Pancreas (tissue), 10 donors: ENCODE results near the gene UBE2C. TPM values are rescaled to one million over a fixed set of nuclear protein-coding genes. Genes with fewer than 3 reads are reported as not detected.
A peak's percentile ranks its signal among the peaks of the same experiment; 100 is the strongest.

ENCODE experiments used
- ATAC-seq, 4 donors: fragments of 200-7000 bp; cut with Tn5 transposase; one replicate each; pipeline versions ENCODE4 v1.8.0 to v1.9.1; 2020; ENCODE audit warnings: mild to moderate bottlenecking in 4 of 4, moderate library complexity in 4 of 4
- DNase-seq, 6 donors: peaks; one replicate each; pipeline ENCODE4 v3.0.0-alpha.2; 2020
- FAIRE-seq: peaks from 2 replicates; lab custom pipeline; 2012; peaks lifted over from hg19 to GRCh38; lab: Jason Lieb, UNC
- H3K27ac ChIP-seq, 4 donors: fragments of 200-600 bp; sonication (generic); 1 replicate in 3 of 4; 2 replicates in 1 of 4; pipeline versions ENCODE4 v1.5.0 to v1.8.0; 2020
- H3K27me3 ChIP-seq, 4 donors: fragments of 200-600 bp; one replicate each; pipeline ENCODE4 v1.8.0; 2021
- H3K36me3 ChIP-seq, 3 donors: fragments of 200-600 bp; sonication (generic) in 1 of 3; one replicate each; pipeline versions ENCODE4 v1.5.0 to v1.8.0; 2020 to 2021
- H3K4me1 ChIP-seq, 3 donors: fragments of 200-600 bp; one replicate each; pipeline ENCODE4 v1.8.0; 2021
- H3K4me3 ChIP-seq, 4 donors: fragments of 200-600 bp; sonication (generic) in 2 of 4; one replicate each; pipeline versions ENCODE4 v1.5.0 to v1.8.0; 2020 to 2021
- H3K9me3 ChIP-seq, 4 donors: fragments of 200-600 bp; one replicate each; pipeline ENCODE4 v1.8.0; 2021
- WGBS, 2 donors: extraction: QIAGEN DNeasy Blood & Tissue Kit; methylation state at CpG; one replicate each; pipeline ENCODE4 v1.1.7; 2013; 5-methylcytosine and 5-hydroxymethylcytosine counted together
- intact Hi-C, 3 donors: fragments of 100-400 bp; cut with DNase I; formaldehyde crosslinking; loops; one replicate each; pipeline versions ENCODE4 v1.11.1 to v1.14.2; 2022
- polyA plus RNA-seq, 2 donors: library from polyadenylated mRNA; stranded (reverse); fragments of 200-250 nt; gene quantifications; one replicate each; pipeline ENCODE4 v1.2.3, GENCODE V29; 2013
- total RNA-seq, 6 donors: library from RNA; stranded (reverse); fragmentation: NEBNext Ultra II Directional in 4 of 6; extraction: Animal tissue kit (Norgen Biotek cat#: 25700) in 4 of 6; gene quantifications; one replicate each; pipeline versions ENCODE4 v1.2.1 to v1.2.4, GENCODE V29; 2021 to 2023
- TF ChIP-seq, protein P1 (sequence below), 4 donors: fragments of 200-600 bp; sonication (generic) in 3 of 4; IDR thresholded peaks; one replicate each; pipeline versions ENCODE4 v1.5.0 to v1.8.0; 2021; ENCODE audit warnings: antibody characterized with exemption in 4 of 4
- donor health status: healthy with polysubstance abuse.
- donor health status: DM: no; HTN: no; CAD: no; lungs with moderate emphysema.
- donor health status: DM: no; HTN: no; CAD: no.
- donor health status: control.
- donor health status: control.
- donor health status: Bipolar disorder and iron deficiency.
- donor health status: DM: yes; HTN: yes; CAD: no.
- donor health status: DM: no; HTN: no; CAD: no.
- donor health status: DM: no; HTN: no; CAD: no.
- donor health status: DM: yes; HTN: yes; CAD: no.

The UBE2C gene
- total and polyA plus RNA-seq, 8 donors, result 0.31 to 1.9 (median 0.73) TPM; not detected in 2

DNA sequence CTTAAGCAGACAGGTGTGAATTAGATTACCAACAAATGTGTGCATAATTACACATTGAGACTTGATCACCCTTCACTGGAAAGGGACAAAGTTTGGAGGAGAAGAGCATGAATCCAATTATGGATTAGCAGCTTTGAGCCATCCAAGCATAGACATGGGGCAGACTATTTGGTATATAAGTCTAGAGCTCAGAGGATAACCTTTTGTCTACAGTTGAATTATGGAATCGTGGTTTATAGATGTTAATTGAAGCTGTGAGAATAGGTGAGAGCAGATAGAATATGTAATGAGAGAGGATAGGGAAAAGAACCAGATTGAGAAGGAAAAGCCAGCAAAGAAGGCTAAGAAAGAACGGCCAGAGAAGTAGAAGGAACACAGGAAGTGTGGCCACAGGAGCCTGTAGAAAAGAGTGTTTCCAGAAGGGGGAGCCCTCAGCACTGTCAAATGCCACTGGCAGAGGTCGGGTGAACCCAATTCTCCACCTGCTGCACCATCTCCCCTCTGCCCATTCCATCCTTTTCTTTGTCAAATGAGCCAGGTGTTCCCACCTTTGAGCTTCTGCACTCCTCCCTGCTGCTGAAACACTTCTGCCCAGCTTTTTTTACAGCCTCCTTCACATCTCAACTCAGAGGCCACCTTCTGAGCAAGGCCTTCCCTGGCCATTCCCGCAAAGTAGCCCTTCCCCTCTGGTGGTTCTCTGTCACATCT is 13.4 kb upstream of the UBE2C start:
- H3K9me3 ChIP-seq, result no peaks in the 10 kb centered on the region
- TF ChIP-seq, protein P1, sequence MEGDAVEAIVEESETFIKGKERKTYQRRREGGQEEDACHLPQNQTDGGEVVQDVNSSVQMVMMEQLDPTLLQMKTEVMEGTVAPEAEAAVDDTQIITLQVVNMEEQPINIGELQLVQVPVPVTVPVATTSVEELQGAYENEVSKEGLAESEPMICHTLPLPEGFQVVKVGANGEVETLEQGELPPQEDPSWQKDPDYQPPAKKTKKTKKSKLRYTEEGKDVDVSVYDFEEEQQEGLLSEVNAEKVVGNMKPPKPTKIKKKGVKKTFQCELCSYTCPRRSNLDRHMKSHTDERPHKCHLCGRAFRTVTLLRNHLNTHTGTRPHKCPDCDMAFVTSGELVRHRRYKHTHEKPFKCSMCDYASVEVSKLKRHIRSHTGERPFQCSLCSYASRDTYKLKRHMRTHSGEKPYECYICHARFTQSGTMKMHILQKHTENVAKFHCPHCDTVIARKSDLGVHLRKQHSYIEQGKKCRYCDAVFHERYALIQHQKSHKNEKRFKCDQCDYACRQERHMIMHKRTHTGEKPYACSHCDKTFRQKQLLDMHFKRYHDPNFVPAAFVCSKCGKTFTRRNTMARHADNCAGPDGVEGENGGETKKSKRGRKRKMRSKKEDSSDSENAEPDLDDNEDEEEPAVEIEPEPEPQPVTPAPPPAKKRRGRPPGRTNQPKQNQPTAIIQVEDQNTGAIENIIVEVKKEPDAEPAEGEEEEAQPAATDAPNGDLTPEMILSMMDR (IDR thresholded peaks at IDR 0.05), result peak in 3 of 4 donors; percentile 24 to 51 (median 32)
- WGBS, 2 donors, result 30 to 36% methylated on average over 4 of the region's 4 CpGs
- ATAC-seq (peak; percentile 78 to 97 (median 92)), FAIRE-seq (no peak), DNase-seq (peak in 3 of 6 donors; percentile 22 to 58 (median 37))
- H3K4me3 ChIP-seq, result no peak overlapping the region
- H3K4me1 ChIP-seq, result no peaks in the 10 kb centered on the region
- intact Hi-C loops, result no loop called here
- H3K27ac ChIP-seq, result no peak overlapping the region
- no peaks in the 10 kb centered on the region for H3K27me3 ChIP-seq
- H3K36me3 ChIP-seq, result peaks cover 0 to 41% (median 0%) of the 10 kb centered on the region in 3 donors

DNA sequence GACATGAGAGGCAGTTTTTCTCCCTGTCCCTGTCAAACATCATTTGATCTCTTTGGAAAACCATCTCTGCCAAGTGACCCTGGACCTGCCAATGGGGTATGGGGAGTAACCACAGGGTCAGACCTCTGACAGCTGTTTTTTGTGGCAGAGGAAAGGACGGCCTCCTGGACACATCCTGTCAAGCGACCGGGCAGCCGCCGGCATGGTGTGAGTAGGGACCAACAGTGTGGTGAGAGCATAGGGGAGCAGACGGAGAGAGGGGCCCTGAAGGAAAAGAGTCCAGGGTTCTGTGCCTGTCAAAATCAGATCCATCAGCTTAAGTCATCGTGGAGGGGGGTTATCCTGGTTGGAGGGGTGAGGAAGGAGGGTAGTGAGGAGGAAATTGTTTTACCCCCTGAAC is 10.6 kb upstream of the UBE2C start:
- H3K36me3 ChIP-seq, result peaks cover 0 to 49% (median 12%) of the 10 kb centered on the region in 3 donors
- no peaks in the 10 kb centered on the region for H3K4me1 ChIP-seq
- TF ChIP-seq, protein P1 (IDR thresholded peaks at IDR 0.05), result no peak
- H3K4me3 ChIP-seq, result no peak overlapping the region
- FAIRE-seq (no peak), ATAC-seq (no peak), DNase-seq (no peak)
- no peaks in the 10 kb centered on the region for H3K9me3 ChIP-seq
- 89 to 90% methylated on average over 7 of the region's 7 CpGs for WGBS, 2 donors
- H3K27ac ChIP-seq, result no peak overlapping the region
- intact Hi-C loops, result no loop called here
- H3K27me3 ChIP-seq, result no peaks in the 10 kb centered on the region

DNA sequence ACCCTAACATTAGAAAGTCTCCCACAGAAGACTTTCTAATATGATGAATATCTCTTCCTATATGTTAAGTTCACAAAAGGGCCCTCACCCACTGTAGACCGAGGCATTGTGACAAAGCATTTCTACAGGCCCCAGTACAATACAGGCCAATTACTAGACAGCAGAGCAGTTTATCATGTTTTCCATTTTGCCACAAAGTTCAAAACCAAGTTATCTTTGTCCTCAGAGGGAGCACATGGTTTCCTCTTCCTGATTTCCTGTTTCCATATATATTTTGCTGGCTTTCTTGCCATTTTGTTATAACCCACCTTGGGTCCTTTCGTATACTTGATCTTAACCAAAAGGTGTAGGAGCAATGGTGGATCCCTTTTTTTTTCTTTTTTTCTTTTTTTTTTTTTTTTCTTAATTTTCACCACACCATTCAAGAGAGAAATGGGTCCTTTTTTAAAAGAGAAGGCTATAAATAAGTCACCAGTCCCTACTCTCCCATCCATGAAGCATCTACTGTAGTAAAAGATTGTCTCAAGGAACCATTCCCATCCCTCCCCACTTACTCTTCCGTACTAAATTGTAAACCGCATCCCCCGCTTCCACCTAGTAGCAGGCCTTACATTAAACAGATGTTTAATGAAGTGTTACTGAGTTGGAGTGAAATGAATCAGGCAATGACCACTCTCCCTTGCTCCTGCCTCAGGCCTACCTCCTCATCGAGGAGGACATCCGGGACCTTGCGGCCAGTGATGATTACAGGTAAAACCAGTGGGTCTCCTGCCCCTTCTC is 2.1 kb upstream of the UBE2C start:
- intact Hi-C loops, result no loop called here

DNA sequence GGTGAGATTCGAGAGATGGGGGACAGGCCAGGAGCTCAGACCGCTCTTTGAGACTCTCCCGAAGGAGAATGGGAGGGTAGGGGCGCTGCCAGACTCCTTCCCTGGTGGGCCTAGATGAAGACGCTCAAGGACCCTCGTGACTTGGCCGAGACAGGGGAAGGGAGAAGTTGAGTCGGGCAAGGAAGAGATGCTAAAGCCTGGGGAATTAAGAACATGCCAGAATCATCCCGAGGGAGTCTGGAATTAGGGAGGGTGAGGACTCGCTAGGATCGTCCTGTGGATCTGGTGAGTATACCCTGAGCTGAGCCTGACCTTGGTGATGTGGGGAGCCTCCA is 529 bp downstream of the UBE2C start:
- FAIRE-seq, result no peak
- Histone ChIP-seq H3K27me3 (no peaks in the 10 kb centered on the region), H3K9me3 (no peaks in the 10 kb centered on the region), H3K4me3 (peak overlapping the region in 3 of 4 donors; percentile 47 to 57 (median 51)), H3K27ac (no peak overlapping the region), H3K36me3 (peaks cover 0 to 23% (median 10%) of the 10 kb centered on the region in 3 donors), H3K4me1 (peaks cover 0 to 5% (median 0%) of the 10 kb centered on the region in 3 donors)
- no peak for ATAC-seq
- no peak for DNase-seq
- intact Hi-C loops, result no loop called here
- TF ChIP-seq, protein P1 (IDR thresholded peaks at IDR 0.05), result no peak
- 9 to 10% methylated on average over 11 of the region's 11 CpGs for WGBS, 2 donors

More for the DNA sequence above, 2.1 kb upstream of the UBE2C start:
- Histone ChIP-seq H3K4me3 (no peak overlapping the region), H3K27ac (no peak overlapping the region), H3K36me3 (peaks cover 0 to 33% (median 13%) of the 10 kb centered on the region in 3 donors), H3K4me1 (peaks cover 0 to 5% (median 0%) of the 10 kb centered on the region in 3 donors), H3K27me3 (no peaks in the 10 kb centered on the region), H3K9me3 (no peaks in the 10 kb centered on the region)
- FAIRE-seq (no peak), ATAC-seq (no peak), DNase-seq (no peak)
- 93 to 96% methylated on average over 8 of the region's 8 CpGs for WGBS, 2 donors
- TF ChIP-seq, protein P1 (IDR thresholded peaks at IDR 0.05), result no peak
